GM18951 (cell line): Measurements from ENCODE around the gene MSI2.

Experiments used
- POLR2A ChIP-seq: IDR thresholded peaks from 4 replicates; pipeline ENCODE4 v1.6.1; 2011; ENCODE audit warnings: mild to moderate bottlenecking; ENCODE audit not compliant: insufficient read length, insufficient read depth; ENCODE audit errors: extremely low read depth
- in situ Hi-C: fragments of 300-500 bp; cut with MboI; formaldehyde crosslinking; loops from one replicate; pipeline ENCODE4 v1.12.0; 2022; ENCODE audit warnings: low sequenced_read_pairs, mixed read lengths, inconsistent platforms; ENCODE audit not compliant: unreplicated experiment

Gene MSI2

GRCh38 chr17:57394375-57394774, 138.1 kb downstream of the MSI2 start:
- in situ Hi-C loops, result no loop called here
- TF ChIP-seq POLR2A, result no peak

GRCh38 chr17:57395721-57396321, 139.5 kb downstream of the MSI2 start:
- in situ Hi-C loops, result no loop called here
- no peak for TF ChIP-seq POLR2A

- TF ChIP-seq POLR2A, result no peak
- in situ Hi-C loops, result no loop called here
These were observed 140.2 kb downstream of the MSI2 start for GRCh38 chr17:57396511-57396921.

GRCh38 chr17:57397402-57397801, 141.1 kb downstream of the MSI2 start:
- TF ChIP-seq POLR2A, result no peak
- in situ Hi-C loops, result no loop called here

- TF ChIP-seq POLR2A, result no peak
- in situ Hi-C loops, result no loop called here
These were observed 143.4 kb downstream of the MSI2 start for GRCh38 chr17:57399690-57400089.

GRCh38 chr17:57400648-57401047, 144.3 kb downstream of the MSI2 start:
- in situ Hi-C loops, result no loop called here
- no peak for TF ChIP-seq POLR2A

- TF ChIP-seq POLR2A, result no peak
- in situ Hi-C loops, result no loop called here
These were observed 145.5 kb downstream of the MSI2 start for GRCh38 chr17:57401556-57402488.

GRCh38 chr17:57402681-57403180, 146.4 kb downstream of the MSI2 start:
- TF ChIP-seq POLR2A, result no peak
- in situ Hi-C loops, result no loop called here

- no peak for TF ChIP-seq POLR2A
- in situ Hi-C loops, result no loop called here
These were observed 146.9 kb downstream of the MSI2 start for GRCh38 chr17:57403236-57403635.

- TF ChIP-seq POLR2A, result no peak
- in situ Hi-C loops, result no loop called here
These were observed 147.8 kb downstream of the MSI2 start for GRCh38 chr17:57404073-57404472.

GRCh38 chr17:57404795-57405490, 148.6 kb downstream of the MSI2 start:
- no peak for TF ChIP-seq POLR2A
- in situ Hi-C loops, result no loop called here

GRCh38 chr17:57405491-57406072, 149.3 kb downstream of the MSI2 start:
- TF ChIP-seq POLR2A, result no peak
- in situ Hi-C loops, result no loop called here
